Activated CD4-positive, alpha-beta T cell treated with anti-CD3 and anti-CD28 coated beads, Interleukin-2, amount 10 ng/mL, durations not matched to agents 7 days and 5 days (primary cell): ENCODE data around the gene DBR1. TPM values are rescaled to one million over a fixed set of nuclear protein-coding genes. Genes with fewer than 3 reads are reported as not detected.

Experiments used
- CTCF ChIA-PET: fragments of 350-600 bp; sonication (Branson Sonifier 250); formaldehyde crosslinking; loops from one replicate; lab custom pipeline; 2021; ENCODE audit warnings: antibody characterized with exemption; lab: Charles Lee
- POLR2A ChIA-PET: fragments of 350-600 bp; sonication (Branson Sonifier 250); formaldehyde crosslinking; loops from one replicate; lab custom pipeline; 2021; ENCODE audit warnings: antibody characterized with exemption; lab: Charles Lee
- DNase-seq: peaks from one replicate; pipeline ENCODE4 v3.0.0-alpha.2; 2020
- H3K27ac Mint-ChIP-seq: one replicate; pipeline ENCODE4 v1.8.0; 2021; ENCODE audit warnings: mild to moderate bottlenecking, moderate library complexity, mixed read lengths
- H3K27me3 Mint-ChIP-seq: one replicate; pipeline ENCODE4 v1.8.0; 2021; ENCODE audit warnings: mixed read lengths
- H3K36me3 Mint-ChIP-seq: one replicate; pipeline ENCODE4 v1.8.0; 2021; ENCODE audit warnings: low read depth, mixed read lengths
- H3K4me1 Mint-ChIP-seq: one replicate; pipeline ENCODE4 v1.8.0; 2021; ENCODE audit warnings: mixed read lengths
- H3K4me3 Mint-ChIP-seq: one replicate; pipeline ENCODE4 v1.8.0; 2021; ENCODE audit warnings: mild to moderate bottlenecking, moderate library complexity, mixed read lengths
- H3K9me3 Mint-ChIP-seq: one replicate; pipeline ENCODE4 v1.8.0; 2021; ENCODE audit warnings: mixed read lengths
- total RNA-seq, 2 experiments: library from RNA; stranded (reverse); gene quantifications; one replicate each; pipeline ENCODE4 v1.2.3, GENCODE V29; 2021

DBR1 gene, protein sequence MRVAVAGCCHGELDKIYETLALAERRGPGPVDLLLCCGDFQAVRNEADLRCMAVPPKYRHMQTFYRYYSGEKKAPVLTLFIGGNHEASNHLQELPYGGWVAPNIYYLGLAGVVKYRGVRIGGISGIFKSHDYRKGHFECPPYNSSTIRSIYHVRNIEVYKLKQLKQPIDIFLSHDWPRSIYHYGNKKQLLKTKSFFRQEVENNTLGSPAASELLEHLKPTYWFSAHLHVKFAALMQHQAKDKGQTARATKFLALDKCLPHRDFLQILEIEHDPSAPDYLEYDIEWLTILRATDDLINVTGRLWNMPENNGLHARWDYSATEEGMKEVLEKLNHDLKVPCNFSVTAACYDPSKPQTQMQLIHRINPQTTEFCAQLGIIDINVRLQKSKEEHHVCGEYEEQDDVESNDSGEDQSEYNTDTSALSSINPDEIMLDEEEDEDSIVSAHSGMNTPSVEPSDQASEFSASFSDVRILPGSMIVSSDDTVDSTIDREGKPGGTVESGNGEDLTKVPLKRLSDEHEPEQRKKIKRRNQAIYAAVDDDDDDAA
- total RNA-seq = 10 to 100 TPM; 19.3 to 21.5 TPM

DNA sequence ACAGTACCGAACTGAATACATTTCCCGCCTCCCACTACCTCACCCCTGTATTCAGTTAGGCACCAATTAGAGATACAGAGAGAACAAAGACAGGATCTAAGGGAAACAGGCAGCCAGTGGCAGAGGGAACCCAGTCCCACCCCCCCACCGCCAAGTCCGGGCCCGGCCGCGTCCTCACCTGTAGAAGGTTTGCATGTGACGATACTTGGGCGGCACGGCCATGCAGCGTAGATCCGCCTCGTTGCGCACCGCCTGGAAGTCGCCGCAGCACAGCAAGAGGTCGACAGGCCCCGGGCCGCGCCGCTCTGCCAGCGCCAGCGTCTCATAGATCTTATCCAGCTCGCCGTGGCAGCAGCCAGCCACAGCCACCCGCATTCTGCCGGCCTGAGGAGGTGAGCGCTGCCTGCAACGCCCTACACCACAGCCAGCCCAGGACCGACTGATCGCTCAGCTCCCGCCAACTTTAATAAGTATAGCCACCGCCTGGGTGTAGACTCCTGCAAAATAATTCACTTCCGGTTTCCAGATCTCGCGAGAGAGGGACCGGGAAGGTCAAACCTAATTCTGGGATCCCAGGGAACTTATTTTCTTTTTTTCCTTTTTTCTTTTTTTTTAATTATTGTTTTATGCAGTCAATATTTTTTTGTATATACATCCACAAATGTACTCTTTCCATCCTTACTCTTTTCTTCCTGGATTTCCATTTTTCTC is at the start of gene DBR1:
DBR1 (minus strand) TSS at position 501 of the 711 bp plus-strand sequence; CDS start at position 375, 126 bp downstream.
- Mint-ChIP-seq H3K4me3 (peak within 1 kb of the TSS; percentile 98), H3K27ac (peak within 1 kb of the TSS; percentile 99), H3K9me3 (no peaks in the 10 kb centered on the region), H3K27me3 (peaks cover 3% of the 10 kb centered on the region), H3K4me1 (peaks cover 40% of the 10 kb centered on the region), H3K36me3 (peaks cover 29% of the 10 kb centered on the region)
- POLR2A ChIA-PET = interaction anchor here (0.7 kb wide), 3 partner anchors 39 to 156 kb away, joined by 3 to 5 read pairs (median 4); no protein-coding TSS in a partner anchor
- DNase-seq = peak; percentile 86
- CTCF ChIA-PET = interaction anchor here (0.6 to 1.8 kb wide), 9 partner anchors 11 to 441 kb away, joined by 3 to 6 read pairs (median 3); partner anchors contain the start of gene ARMC8

DNA sequence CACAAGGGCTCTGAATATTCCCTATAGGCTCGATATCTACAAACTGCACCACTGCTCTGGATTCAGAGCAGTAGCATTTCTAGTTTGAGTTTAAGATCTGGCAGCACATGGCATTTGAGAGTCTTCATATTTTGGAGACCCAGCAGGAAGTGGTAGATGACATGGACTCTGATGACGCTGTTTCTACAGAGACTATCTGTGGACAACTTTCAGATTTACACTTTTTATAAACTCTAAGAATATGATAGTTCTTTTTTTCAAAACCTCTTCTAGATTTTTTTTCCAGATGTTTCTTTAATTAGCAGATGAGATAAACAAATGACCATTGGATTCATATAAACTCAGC is 48.2 kb upstream of the DBR1 start:
- Mint-ChIP-seq H3K4me1 (peaks cover 19% of the 10 kb centered on the region), H3K27ac (peak overlapping the region; percentile 44), H3K9me3 (no peaks in the 10 kb centered on the region), H3K36me3 (peaks cover 45% of the 10 kb centered on the region), H3K4me3 (no peak overlapping the region), H3K27me3 (no peaks in the 10 kb centered on the region)
- no peak for DNase-seq
- ChIA-PET CTCF (interaction anchor here (1.0 to 1.1 kb wide), 2 partner anchors 16 to 40 kb away, joined by 3 to 5 read pairs; no protein-coding TSS in a partner anchor), POLR2A (no interaction called here)

DNA sequence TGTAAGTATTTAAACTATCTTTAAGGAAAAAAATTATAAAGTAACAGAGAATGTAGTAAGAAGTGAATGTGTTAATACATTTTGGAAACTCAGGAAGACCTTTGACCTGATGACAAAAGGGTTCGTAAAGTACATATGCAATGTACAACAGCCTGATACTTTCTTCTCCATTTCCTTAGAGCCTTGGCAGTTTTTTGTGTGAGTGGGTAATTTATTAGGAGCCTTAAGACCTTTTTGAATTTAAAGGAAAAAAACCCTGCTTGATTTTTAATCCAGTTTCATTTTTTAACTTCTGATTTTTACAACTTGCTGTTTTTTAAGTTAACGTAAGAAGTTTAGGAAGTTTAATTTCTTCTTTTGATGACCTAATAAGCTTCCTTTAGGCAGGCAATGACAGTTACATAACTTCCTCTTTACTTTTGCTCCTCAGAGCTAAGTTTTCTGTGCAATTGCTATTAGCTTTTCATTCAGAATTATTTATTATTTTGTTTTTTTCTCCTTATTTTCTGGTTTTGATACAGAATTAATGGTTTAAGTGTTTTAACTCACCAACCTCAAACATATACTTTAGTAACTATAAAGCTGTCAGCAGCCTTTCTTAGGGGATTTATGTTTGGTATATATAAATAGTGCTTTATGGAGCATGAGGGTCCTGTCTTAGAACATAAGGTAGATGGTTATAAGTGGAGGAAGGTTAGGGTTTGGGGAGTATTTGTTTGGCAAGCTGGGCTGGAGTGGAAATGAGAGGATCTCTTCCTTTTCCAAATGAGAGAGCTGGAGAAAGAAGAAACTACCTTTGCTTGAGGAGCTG is 47.6 kb upstream of the DBR1 start:
- Mint-ChIP-seq H3K4me3 (no peak overlapping the region), H3K27ac (peak overlapping the region; percentile 44), H3K9me3 (no peaks in the 10 kb centered on the region), H3K27me3 (no peaks in the 10 kb centered on the region), H3K36me3 (peaks cover 44% of the 10 kb centered on the region), H3K4me1 (peaks cover 19% of the 10 kb centered on the region)
- no peak for DNase-seq
- POLR2A ChIA-PET = no interaction called here
- CTCF ChIA-PET = interaction anchor here (1.0 to 1.1 kb wide), 2 partner anchors 16 to 39 kb away, joined by 3 to 5 read pairs; no protein-coding TSS in a partner anchor

DNA sequence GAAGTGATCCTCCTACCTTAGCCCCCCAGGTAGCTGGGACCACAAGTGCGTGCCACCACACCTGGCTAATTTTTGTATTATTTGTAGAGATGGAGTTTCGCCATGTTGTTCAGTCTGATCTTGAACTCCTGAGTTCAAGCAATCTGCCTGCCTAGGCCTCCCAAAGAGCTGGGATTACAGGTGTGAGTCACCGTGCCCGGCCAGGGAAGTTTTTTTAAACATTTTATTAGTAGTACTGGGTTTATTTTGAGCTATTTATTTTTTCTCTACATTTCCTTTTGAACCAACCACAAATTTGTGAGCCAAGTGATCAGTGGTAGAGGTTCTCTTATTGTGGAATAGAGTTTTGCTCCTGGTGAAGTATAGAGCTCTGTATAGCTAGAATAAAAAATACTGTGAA is 46.1 kb upstream of the DBR1 start:
- no peak for DNase-seq
- Mint-ChIP-seq H3K4me1 (peaks cover 19% of the 10 kb centered on the region), H3K4me3 (no peak overlapping the region), H3K9me3 (no peaks in the 10 kb centered on the region), H3K27me3 (no peaks in the 10 kb centered on the region), H3K27ac (no peak overlapping the region), H3K36me3 (peaks cover 40% of the 10 kb centered on the region)
- CTCF ChIA-PET = interaction anchor here (0.7 to 1.2 kb wide), 3 partner anchors 10 to 128 kb away, joined by 3 read pairs; partner anchors contain the start of gene MRAS
- POLR2A ChIA-PET = no interaction called here

GRCh38 chr3:138220242-138220641 is 45.5 kb upstream of the DBR1 start:
- H3K4me1 Mint-ChIP-seq = peaks cover 19% of the 10 kb centered on the region
- no peaks in the 10 kb centered on the region for H3K27me3 Mint-ChIP-seq
- POLR2A ChIA-PET = no interaction called here
- H3K4me3 Mint-ChIP-seq = no peak overlapping the region
- peaks cover 35% of the 10 kb centered on the region for H3K36me3 Mint-ChIP-seq
- no peak overlapping the region for H3K27ac Mint-ChIP-seq
- DNase-seq = no peak
- H3K9me3 Mint-ChIP-seq = no peaks in the 10 kb centered on the region
- CTCF ChIA-PET = interaction anchor here (0.7 to 1.2 kb wide), 2 partner anchors 9 to 128 kb away, joined by 3 read pairs; partner anchors contain the start of gene MRAS

- H3K27me3 Mint-ChIP-seq = no peaks in the 10 kb centered on the region
- DNase-seq = no peak
- ChIA-PET POLR2A (no interaction called here), CTCF (interaction anchor here (0.8 to 1.0 kb wide), 2 partner anchors 85 to 107 kb away, joined by 3 read pairs; no protein-coding TSS in a partner anchor)
- peaks cover 21% of the 10 kb centered on the region for H3K4me1 Mint-ChIP-seq
- H3K36me3 Mint-ChIP-seq = peaks cover 30% of the 10 kb centered on the region
- H3K27ac Mint-ChIP-seq = no peak overlapping the region
- no peaks in the 10 kb centered on the region for H3K9me3 Mint-ChIP-seq
- no peak overlapping the region for H3K4me3 Mint-ChIP-seq
Measured at GRCh38 chr3:138219255-138219654, 44.5 kb upstream of the DBR1 start.

DNA sequence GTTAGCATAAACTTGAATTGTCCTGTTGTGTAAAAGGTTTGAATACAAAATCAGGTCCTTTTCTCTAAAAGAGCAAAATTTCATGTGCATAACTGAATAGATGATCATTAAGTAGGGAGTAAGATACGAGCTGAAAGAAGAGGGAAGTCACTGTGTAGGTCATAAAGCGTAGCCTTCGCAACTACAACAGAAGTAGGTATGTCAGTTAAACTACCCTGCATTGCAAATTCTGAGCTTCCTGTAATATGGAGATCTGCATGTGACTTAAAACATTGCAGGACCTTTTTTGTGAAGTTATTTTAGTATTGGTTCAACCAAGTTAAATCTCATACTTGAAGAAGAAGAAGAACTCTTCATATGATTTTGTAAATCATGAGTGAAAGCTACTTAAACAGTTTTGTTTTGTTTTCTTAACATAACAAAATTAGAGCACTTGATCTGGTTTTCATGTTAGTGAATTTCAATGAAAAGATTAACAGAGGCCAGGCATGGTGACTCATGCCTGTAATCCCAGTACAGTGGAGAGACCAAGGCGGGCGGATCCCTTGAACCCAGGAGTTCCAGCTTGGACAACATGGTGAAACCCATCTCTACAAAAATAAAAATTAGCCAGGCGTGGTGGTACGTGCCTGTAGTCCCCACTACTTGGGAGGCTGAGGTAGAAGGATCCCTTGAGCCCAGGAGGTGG is 38.8 kb upstream of the DBR1 start:
- CTCF ChIA-PET = interaction anchor here (0.6 to 0.9 kb wide), 3 partner anchors 18 to 733 kb away, joined by 3 to 4 read pairs (median 4); partner anchors contain the start of genes FOXL2 and FOXL2NB
- POLR2A ChIA-PET = interaction anchor here (0.5 kb wide), 1 partner anchor 39 kb away, joined by 4 read pairs; the partner anchor contains the start of gene DBR1
- no peak overlapping the region for H3K27ac Mint-ChIP-seq
- no peaks in the 10 kb centered on the region for H3K27me3 Mint-ChIP-seq
- peaks cover 26% of the 10 kb centered on the region for H3K36me3 Mint-ChIP-seq
- H3K4me1 Mint-ChIP-seq = peaks cover 4% of the 10 kb centered on the region
- no peak for DNase-seq
- H3K4me3 Mint-ChIP-seq = no peak overlapping the region
- no peaks in the 10 kb centered on the region for H3K9me3 Mint-ChIP-seq

DNA sequence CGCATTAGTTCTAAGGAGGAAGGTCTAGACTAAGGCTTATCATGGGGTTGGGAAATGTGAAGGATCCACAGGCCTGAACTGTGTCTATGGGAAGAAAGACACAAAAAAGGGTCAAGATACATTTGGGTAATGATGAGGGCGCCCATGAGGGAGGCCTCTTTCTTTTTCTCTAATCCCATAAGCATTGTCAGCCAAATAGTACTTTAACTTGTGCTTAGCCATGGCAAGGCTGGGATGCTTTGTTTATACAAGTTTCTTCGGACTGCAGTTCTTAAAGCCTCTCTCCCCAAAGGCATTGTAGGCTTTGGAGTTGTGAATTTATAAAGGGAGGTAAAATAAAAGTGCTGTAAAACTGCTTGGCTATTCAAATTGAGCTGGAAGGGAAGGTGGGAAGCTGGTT is 35.8 kb upstream of the DBR1 start:
- no peak overlapping the region for H3K4me3 Mint-ChIP-seq
- peaks cover 30% of the 10 kb centered on the region for H3K36me3 Mint-ChIP-seq
- peaks cover 4% of the 10 kb centered on the region for H3K4me1 Mint-ChIP-seq
- DNase-seq = no peak
- no peak overlapping the region for H3K27ac Mint-ChIP-seq
- ChIA-PET POLR2A (no interaction called here), CTCF (interaction anchor here (1.3 kb wide), 1 partner anchor 8 kb away, joined by 4 read pairs; no protein-coding TSS in a partner anchor)
- peaks cover 3% of the 10 kb centered on the region for H3K9me3 Mint-ChIP-seq
- H3K27me3 Mint-ChIP-seq = no peaks in the 10 kb centered on the region

DNA sequence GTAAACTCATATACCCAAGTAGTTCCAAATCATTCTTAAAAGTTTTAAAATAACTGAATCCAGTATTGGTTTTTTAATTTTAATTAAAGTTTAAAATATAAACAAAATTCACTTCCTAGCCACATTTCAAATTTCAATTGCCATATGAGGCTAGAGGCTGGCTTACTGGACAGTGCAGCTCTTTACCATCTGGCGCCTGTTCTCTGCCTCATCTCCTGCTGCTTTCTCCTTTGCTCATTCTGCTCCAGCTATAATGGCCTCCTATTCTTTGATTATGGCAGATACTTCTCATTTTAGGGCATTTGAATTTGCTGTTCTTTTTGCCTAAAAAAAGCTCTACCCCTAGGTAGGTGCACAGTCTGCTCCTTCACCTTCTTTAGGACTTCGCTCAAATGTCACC is 31.5 kb upstream of the DBR1 start:
- ChIA-PET POLR2A (no interaction called here), CTCF (interaction anchor here (1.0 kb wide), 1 partner anchor 16 kb away, joined by 3 read pairs; no protein-coding TSS in a partner anchor)
- H3K4me3 Mint-ChIP-seq = no peak overlapping the region

DNA sequence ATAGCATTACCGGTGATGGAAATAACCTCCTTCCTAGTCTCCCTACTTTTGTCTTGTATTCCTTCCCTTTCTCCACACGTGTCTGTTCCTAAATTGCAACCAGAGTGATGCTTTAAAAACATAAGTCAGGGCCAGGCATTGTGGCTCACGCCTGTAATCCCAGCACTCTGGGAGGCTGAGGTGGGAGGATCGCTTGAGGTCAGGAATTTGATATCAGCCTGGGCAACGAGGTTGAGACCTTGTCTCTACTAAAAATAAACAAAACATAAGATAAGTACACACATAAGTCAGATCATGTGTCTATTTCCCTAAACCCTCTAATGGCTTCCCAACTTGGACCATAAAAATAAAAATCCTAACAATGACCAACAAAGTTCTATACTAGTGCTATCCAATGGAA is 30.8 kb upstream of the DBR1 start:
- ChIA-PET POLR2A (no interaction called here), CTCF (no interaction called here)
- H3K9me3 Mint-ChIP-seq = peaks cover 3% of the 10 kb centered on the region
- no peak overlapping the region for H3K4me3 Mint-ChIP-seq
- no peaks in the 10 kb centered on the region for H3K27me3 Mint-ChIP-seq
- H3K27ac Mint-ChIP-seq = no peak overlapping the region
- peaks cover 6% of the 10 kb centered on the region for H3K4me1 Mint-ChIP-seq
- H3K36me3 Mint-ChIP-seq = peaks cover 29% of the 10 kb centered on the region
- no peak for DNase-seq

More for the DNA sequence above, 31.5 kb upstream of the DBR1 start:
- no peak for DNase-seq
- no peak overlapping the region for H3K27ac Mint-ChIP-seq
- peaks cover 3% of the 10 kb centered on the region for H3K9me3 Mint-ChIP-seq
- peaks cover 29% of the 10 kb centered on the region for H3K36me3 Mint-ChIP-seq
- H3K4me1 Mint-ChIP-seq = peaks cover 6% of the 10 kb centered on the region
- no peaks in the 10 kb centered on the region for H3K27me3 Mint-ChIP-seq

GRCh38 chr3:138203938-138204337 is 29.2 kb upstream of the DBR1 start:
- Mint-ChIP-seq H3K36me3 (peaks cover 31% of the 10 kb centered on the region), H3K27me3 (no peaks in the 10 kb centered on the region), H3K9me3 (peaks cover 3% of the 10 kb centered on the region), H3K4me3 (no peak overlapping the region), H3K4me1 (peaks cover 16% of the 10 kb centered on the region), H3K27ac (no peak overlapping the region)
- POLR2A ChIA-PET = no interaction called here
- DNase-seq = no peak
- CTCF ChIA-PET = interaction anchor here (0.9 kb wide), 1 partner anchor 38 kb away, joined by 3 read pairs; no protein-coding TSS in a partner anchor
